Caco-2 (cell line): ENCODE measurements around the gene RAD51B. TPM values are rescaled to one million over a fixed set of nuclear protein-coding genes. Genes with fewer than 3 reads are reported as not detected.

Source experiments
- BruUV-seq: library from RNA; stranded (reverse); fragments of 400-500 nt; replicated peaks from 2 replicates; lab custom pipeline; 2021; lab: Mats Ljungman, UMichigan
- CTCF ChIA-PET: fragments of 300-600 bp; sonication (Branson Sonifier 250); formaldehyde crosslinking; loops from one replicate; lab custom pipeline; 2022; ENCODE audit warnings: antibody characterized with exemption; lab: Charles Lee
- POLR2A ChIA-PET: fragments of 300-600 bp; sonication (Branson Sonifier 250); formaldehyde crosslinking; loops from one replicate; lab custom pipeline; 2022; ENCODE audit warnings: antibody characterized with exemption; lab: Charles Lee
- DNase-seq, 2 experiments: peaks; one replicate each; pipeline versions ENCODE4 v3.0.0 to v3.0.0-alpha.2; 2020 to 2022
- H3K27me3 ChIP-seq: replicated peaks from 2 replicates; pipeline ENCODE4 v1.6.0; 2011; ENCODE audit warnings: low read length; ENCODE audit not compliant: control insufficient read depth, insufficient read depth
- H3K36me3 ChIP-seq: 2 replicates; pipeline ENCODE4 v1.5.1; 2011; ENCODE audit warnings: low read length; ENCODE audit not compliant: control insufficient read depth, insufficient read depth
- H3K4me1 ChIP-seq: fragments of 250-450 bp; sonication (Bioruptor Pico); 2 replicates; pipeline ENCODE4 v1.5.1; 2020; ENCODE audit warnings: mild to moderate bottlenecking
- H3K4me3 ChIP-seq: 2 replicates; pipeline ENCODE4 v1.5.1; 2011; ENCODE audit warnings: low read depth, mild to moderate bottlenecking, control low read depth, low read length
- H3K9me3 ChIP-seq: fragments of 250-450 bp; sonication (Bioruptor Pico); 2 replicates; pipeline ENCODE4 v1.5.1; 2020; ENCODE audit warnings: mild to moderate bottlenecking, moderate library complexity
- H3K27ac Mint-ChIP-seq: one replicate; pipeline ENCODE4 v1.8.0; 2022; ENCODE audit warnings: mixed read lengths; ENCODE audit not compliant: unreplicated experiment
- H3K27me3 Mint-ChIP-seq: one replicate; pipeline ENCODE4 v1.8.0; 2022; ENCODE audit warnings: mixed read lengths; ENCODE audit not compliant: insufficient read depth, unreplicated experiment
- H3K36me3 Mint-ChIP-seq: one replicate; pipeline ENCODE4 v1.8.0; 2022; ENCODE audit warnings: mild to moderate bottlenecking, mixed read lengths; ENCODE audit not compliant: insufficient read depth, unreplicated experiment
- H3K4me1 Mint-ChIP-seq: one replicate; pipeline ENCODE4 v1.8.0; 2022; ENCODE audit warnings: low read depth, mixed read lengths; ENCODE audit not compliant: unreplicated experiment
- H3K4me3 Mint-ChIP-seq: one replicate; pipeline ENCODE4 v1.8.0; 2022; ENCODE audit warnings: mild to moderate bottlenecking, moderate library complexity, mixed read lengths; ENCODE audit not compliant: unreplicated experiment
- H3K9me3 Mint-ChIP-seq: one replicate; pipeline ENCODE4 v1.8.0; 2022; ENCODE audit warnings: mixed read lengths; ENCODE audit not compliant: unreplicated experiment
- intact Hi-C: fragments of 100-400 bp; cut with micrococcal nuclease; formaldehyde crosslinking; loops from one replicate; pipeline ENCODE4 v1.10.0; 2022; ENCODE audit not compliant: unreplicated experiment
- total RNA-seq: library from RNA; stranded (reverse); gene quantifications from 2 replicates; pipeline ENCODE4 v1.2.3, GENCODE V29; 2022
- TF ChIP-seq, protein P1 (sequence below), 2 experiments: fragments of 200-600 bp in 1 of 2; IDR thresholded peaks; 1 replicate in 1 of 2; 2 replicates in 1 of 2; pipeline versions ENCODE4 v1.5.1 to v1.8.0; 2011 to 2022; ENCODE audit warnings: antibody characterized with exemption in 1 of 2, control low read depth in 1 of 2, inconsistent platforms in 1 of 2, low read depth in 1 of 2, low read length in 1 of 2, mild to moderate bottlenecking in 1 of 2, moderate library complexity in 1 of 2; ENCODE audit not compliant: insufficient read depth in 1 of 2, severe bottlenecking in 1 of 2, unreplicated experiment in 1 of 2

The RAD51B gene
- total RNA-seq, 1 experiment from 2014 or later = 16.7 TPM

DNA sequence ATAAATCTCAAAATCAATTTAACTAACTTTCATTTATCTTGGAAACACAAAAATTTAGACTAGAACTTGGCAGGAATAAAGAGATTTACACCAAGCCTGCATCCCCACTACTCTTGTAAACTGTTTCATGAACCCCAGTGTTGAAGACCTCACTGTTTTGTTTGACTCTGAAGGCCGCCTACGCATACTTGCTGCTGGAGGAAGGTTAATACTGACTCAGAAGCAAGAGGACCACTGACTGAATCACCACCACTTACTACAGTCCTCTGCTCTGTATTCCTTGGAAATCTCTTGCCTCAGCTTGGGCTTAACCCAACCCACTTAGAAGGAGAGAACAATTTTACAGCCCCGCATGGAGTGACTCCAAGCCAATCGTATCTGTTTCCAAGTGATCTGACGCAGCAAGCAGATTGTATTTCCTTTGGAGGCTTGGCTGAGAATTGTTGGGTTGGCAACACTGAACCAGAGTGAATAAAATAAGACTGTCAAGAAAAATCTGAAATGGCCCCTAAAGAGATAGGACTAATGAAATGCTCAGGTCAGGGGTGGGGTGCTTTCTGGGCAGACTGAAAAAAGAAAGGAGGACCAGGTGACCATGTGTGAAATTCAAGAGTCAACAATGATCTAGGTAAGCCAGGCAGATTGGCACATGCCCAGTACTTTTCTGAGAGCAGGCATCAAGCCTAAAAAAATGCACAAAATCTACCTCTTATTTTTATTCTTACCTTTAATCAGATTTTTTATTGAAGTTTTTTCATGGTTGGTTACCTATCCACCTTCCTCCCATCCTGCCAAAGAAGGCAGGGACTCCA is 724.7 kb downstream of the RAD51B start:
- H3K4me1 ChIP-seq = peaks cover 6% of the 10 kb centered on the region; the same call in 1 of the 2 replicates
- H3K36me3 Mint-ChIP-seq = no peaks in the 10 kb centered on the region
- intact Hi-C loops = no loop called here
- H3K27ac Mint-ChIP-seq = no peak overlapping the region
- no peaks in the 10 kb centered on the region for H3K9me3 ChIP-seq
- no TSS peak for BruUV-seq
- ChIA-PET POLR2A (no interaction called here), CTCF (no interaction called here)
- H3K4me1 Mint-ChIP-seq = peaks cover 5% of the 10 kb centered on the region
- no peak for DNase-seq
- H3K9me3 Mint-ChIP-seq = peaks cover 17% of the 10 kb centered on the region
- no peaks in the 10 kb centered on the region for H3K27me3 ChIP-seq
- H3K4me3 Mint-ChIP-seq = no peak overlapping the region
- H3K36me3 ChIP-seq = no peaks in the 10 kb centered on the region
- no peaks in the 10 kb centered on the region for H3K27me3 Mint-ChIP-seq
- no peak overlapping the region for H3K4me3 ChIP-seq
- TF ChIP-seq, protein P1, sequence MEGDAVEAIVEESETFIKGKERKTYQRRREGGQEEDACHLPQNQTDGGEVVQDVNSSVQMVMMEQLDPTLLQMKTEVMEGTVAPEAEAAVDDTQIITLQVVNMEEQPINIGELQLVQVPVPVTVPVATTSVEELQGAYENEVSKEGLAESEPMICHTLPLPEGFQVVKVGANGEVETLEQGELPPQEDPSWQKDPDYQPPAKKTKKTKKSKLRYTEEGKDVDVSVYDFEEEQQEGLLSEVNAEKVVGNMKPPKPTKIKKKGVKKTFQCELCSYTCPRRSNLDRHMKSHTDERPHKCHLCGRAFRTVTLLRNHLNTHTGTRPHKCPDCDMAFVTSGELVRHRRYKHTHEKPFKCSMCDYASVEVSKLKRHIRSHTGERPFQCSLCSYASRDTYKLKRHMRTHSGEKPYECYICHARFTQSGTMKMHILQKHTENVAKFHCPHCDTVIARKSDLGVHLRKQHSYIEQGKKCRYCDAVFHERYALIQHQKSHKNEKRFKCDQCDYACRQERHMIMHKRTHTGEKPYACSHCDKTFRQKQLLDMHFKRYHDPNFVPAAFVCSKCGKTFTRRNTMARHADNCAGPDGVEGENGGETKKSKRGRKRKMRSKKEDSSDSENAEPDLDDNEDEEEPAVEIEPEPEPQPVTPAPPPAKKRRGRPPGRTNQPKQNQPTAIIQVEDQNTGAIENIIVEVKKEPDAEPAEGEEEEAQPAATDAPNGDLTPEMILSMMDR (IDR thresholded peaks at IDR 0.05; ENCODE audit: insufficient read depth in 1 of 2, low read depth in 1 of 2, low read length in 1 of 2, severe bottlenecking in 1 of 2, unreplicated experiment in 1 of 2) = no peak

DNA sequence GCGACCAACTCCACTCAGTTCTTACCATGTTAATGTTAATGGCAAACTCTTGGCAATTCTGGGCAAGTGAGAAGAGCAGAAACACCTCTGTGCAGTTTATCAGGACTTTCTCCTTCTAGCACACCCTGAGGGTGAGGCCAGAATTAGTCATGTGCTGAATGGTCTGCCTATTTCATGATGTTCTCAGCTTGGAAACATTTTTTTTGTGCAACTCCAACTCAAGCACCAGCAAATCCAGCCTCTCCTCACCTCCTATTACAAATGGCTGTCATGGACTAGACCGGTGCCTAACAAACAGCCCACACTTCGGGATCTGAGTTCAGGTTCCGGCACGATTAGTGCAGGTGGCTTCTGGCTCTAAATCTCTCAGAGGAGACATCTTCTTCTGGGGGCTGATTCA is 727.3 kb downstream of the RAD51B start:
- H3K9me3 ChIP-seq = no peaks in the 10 kb centered on the region
- peaks cover 6% of the 10 kb centered on the region; the same call in 1 of the 2 replicates for H3K4me1 ChIP-seq
- no peak overlapping the region for H3K4me3 ChIP-seq
- Mint-ChIP-seq H3K9me3 (peaks cover 17% of the 10 kb centered on the region), H3K36me3 (no peaks in the 10 kb centered on the region), H3K4me3 (no peak overlapping the region), H3K4me1 (peaks cover 15% of the 10 kb centered on the region), H3K27me3 (no peaks in the 10 kb centered on the region), H3K27ac (peak overlapping the region; percentile 48)
- no TSS peak for BruUV-seq
- ChIA-PET POLR2A (no interaction called here), CTCF (no interaction called here)
- intact Hi-C loops = no loop called here
- DNase-seq = no peak
- H3K27me3 ChIP-seq = no peaks in the 10 kb centered on the region
- TF ChIP-seq, protein P1 (IDR thresholded peaks at IDR 0.05; ENCODE audit: insufficient read depth in 1 of 2, low read depth in 1 of 2, low read length in 1 of 2, severe bottlenecking in 1 of 2, unreplicated experiment in 1 of 2) = no peak
- no peaks in the 10 kb centered on the region for H3K36me3 ChIP-seq

DNA sequence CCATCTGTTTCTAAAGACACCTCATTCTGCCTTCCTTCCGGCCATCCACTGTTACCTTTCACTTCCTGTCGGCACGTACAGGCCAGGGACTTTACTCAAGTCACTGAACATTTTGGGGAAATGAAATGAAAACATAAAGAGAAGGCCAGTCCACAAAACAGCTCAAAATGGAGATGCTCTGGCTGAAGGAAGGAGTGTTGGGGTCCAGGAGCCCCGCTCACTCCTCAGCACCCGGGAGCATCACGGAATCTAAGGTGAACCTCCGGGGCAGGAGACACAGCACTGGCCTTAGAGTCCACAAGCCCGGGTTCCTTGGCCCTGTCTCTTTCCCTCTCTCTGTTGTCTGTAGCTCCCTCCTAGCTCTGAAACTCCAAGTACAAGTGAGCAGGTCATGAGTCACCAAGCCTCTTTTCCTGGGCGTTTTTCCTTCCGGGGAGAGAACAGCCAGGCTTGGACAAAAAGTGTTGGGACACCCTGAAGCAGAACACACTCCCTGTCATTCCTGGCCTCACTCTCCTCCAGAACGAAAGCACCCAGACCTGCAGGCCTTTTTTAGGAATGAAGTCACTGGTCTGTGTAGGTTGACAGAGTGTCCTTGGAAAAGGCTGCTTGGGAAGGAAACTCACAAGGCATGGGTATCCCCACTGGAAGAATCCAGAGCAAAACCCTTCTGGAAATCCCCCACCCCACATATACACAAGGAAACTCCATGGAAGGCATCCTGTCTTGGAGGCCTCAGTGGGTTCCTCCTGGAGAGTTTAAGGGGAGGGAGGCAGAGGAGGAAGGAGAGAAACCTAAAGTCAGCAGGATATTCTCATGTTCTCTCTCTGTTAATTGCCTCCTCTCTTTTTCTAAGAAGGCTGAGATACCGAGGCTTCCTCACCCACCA is 728.0 kb downstream of the RAD51B start:
- CTCF ChIA-PET = no interaction called here
- DNase-seq = no peak
- H3K36me3 Mint-ChIP-seq = no peaks in the 10 kb centered on the region
- TF ChIP-seq, protein P1 (IDR thresholded peaks at IDR 0.05; ENCODE audit: insufficient read depth in 1 of 2, low read depth in 1 of 2, low read length in 1 of 2, severe bottlenecking in 1 of 2, unreplicated experiment in 1 of 2) = no peak
- peak overlapping the region; percentile 48 for H3K27ac Mint-ChIP-seq
- intact Hi-C loops = no loop called here
- peaks cover 17% of the 10 kb centered on the region for H3K9me3 Mint-ChIP-seq
- no peaks in the 10 kb centered on the region for H3K36me3 ChIP-seq
- no peak overlapping the region for H3K4me3 ChIP-seq
- BruUV-seq = no TSS peak
- no peaks in the 10 kb centered on the region for H3K9me3 ChIP-seq
- H3K4me3 Mint-ChIP-seq = no peak overlapping the region
- POLR2A ChIA-PET = no interaction called here
- no peaks in the 10 kb centered on the region for H3K27me3 ChIP-seq
- H3K4me1 ChIP-seq = peaks cover 6% of the 10 kb centered on the region; the same call in 1 of the 2 replicates
- H3K27me3 Mint-ChIP-seq = no peaks in the 10 kb centered on the region
- H3K4me1 Mint-ChIP-seq = peaks cover 15% of the 10 kb centered on the region
